Pons (tissue), 1 donor: ENCODE measurements around the gene MALL.
"Not testable (repeated sequence)": the region's sequence is repeated elsewhere in the genome, so short reads cannot be mapped to it uniquely, and the experiment has no call there.

Experiments used
- DNase-seq: peaks from one replicate; pipeline ENCODE4 v3.0.0-alpha.2; 2016; ENCODE audit warnings: low spot score

The MALL gene

GRCh38 chr2:110050222-110050621 lies 65.4 kb downstream of the MALL start:
- DNase-seq = not testable (repeated sequence)

DNA sequence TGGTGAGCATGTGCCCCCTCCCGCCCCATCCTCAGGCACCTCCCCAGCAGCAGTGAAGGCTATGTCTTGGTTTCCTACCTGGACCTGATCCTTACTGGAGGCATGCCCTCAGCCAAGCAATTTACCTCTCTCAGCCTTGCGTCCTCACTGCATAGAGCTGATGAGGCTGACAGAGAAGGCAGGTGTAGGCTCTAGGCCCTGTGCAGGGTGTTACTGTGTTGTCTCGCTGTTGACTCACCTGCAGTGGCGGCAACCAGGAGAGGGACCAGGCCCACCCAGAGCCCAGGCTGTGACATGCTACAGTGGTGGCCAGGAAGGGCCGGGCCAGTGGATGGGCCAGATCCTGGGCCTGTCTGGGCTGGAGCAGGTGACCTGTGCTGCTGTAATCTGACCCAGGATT lies 65.9 kb downstream of the MALL start:
- not testable (repeated sequence) for DNase-seq

DNA sequence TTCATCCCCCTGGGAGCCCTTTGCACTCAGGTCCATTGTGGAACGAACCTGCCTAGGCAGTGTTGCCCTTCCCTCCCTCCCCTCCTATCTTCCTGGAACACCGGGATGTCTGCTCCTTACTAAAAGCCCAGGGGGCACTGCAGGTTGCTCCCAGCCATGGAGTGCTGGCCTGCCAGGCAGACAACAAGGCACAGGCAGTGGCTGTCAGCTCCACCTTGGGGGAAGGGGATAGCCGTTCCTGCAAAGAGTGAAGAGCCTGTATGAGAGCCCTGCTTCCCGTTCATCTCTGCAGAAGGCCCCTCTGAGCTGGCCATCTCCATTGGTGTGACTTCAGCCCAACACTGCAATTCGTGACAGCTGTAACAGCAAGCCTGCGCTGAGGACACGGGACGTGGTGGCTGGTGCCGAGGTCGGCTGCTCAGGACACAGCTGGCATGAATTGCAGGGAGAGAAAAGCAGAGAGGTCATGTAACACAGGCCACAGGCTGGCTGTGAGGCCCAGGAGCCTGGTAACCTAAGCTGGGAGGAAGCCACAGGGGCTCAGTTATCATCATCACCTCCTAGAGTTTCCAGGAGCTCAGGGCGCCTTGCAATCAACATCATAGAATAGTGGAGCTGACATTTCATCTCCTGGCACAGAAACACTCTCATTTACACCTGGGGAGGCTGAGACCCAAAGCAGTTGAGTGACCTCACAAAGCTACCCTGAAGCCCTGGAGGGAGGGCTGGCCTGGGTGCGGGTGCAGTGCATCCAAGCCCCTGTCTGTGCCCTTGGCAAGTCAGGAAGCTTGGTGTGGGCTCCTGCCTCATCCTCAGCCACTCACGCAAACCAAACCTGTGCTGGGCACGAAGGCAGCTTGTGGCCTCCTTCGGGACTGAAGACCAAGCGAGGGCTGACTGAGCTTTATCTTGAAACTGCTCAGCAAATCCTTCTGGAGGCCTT lies 67.1 kb downstream of the MALL start:
- DNase-seq = not testable (repeated sequence)

- not testable (repeated sequence) for DNase-seq
Observed at GRCh38 chr2:110047225-110047624, 68.4 kb downstream of the MALL start.

GRCh38 chr2:110041941-110042660 lies 73.5 kb downstream of the MALL start:
- DNase-seq = not testable (repeated sequence)

GRCh38 chr2:110037336-110037735 lies 78.3 kb downstream of the MALL start:
- not testable (repeated sequence) for DNase-seq

- not testable (repeated sequence) for DNase-seq
Observed at GRCh38 chr2:110035384-110035783, 80.2 kb downstream of the MALL start.

- not testable (repeated sequence) for DNase-seq
Observed at GRCh38 chr2:110034935-110035334, 80.7 kb downstream of the MALL start.
